ENCODE data around the gene SNRPD3.

Gene SNRPD3

DNA sequence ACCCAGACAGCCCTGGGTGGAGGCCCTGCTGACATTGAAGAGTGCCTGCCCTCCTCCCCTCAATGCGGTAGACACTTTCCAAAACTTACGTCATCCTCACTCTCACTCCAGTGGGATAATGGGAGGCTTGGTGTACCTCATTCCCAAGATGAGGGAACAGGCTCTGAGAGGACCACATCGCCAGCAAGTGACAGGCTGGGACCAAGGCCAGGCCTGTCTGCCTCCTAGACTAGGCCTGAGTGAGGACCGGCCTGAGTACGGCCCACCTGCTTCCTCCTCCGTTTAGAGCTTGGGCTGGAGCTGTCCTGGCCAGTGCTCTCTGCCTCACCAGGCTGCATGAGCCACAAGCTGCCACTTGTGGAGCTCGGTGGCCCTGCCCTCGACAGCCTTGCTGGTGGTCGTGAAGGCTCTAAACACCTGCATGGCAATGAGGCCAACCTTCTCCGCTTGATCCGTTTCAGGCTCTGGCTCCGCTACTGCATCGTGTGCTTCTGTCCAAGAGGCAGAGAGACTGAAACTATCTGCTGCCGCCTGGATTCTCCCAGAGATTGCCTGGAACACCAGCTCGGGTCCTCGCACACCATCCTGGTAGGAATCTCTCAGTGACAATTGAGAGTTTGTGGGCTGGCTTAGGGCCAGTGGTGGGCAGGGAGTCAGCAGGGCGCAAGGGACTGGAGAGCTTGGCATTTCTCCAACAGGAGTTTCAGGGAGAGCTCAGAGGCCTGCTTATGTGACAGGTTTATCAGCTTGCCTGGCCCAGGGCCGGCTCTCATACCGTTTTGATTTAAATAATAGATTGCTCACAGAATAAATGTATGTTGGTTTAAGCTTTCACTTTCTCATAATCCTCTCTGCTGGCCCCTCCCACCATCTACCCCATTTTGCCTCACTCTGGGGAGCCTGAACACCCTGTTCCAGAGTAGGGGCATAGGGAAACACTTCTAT lies 27.7 kb downstream of the SNRPD3 start:
- no peak overlapping the region for H2BK5ac ChIP-seq (ENCODE audit: low read length)
- H3K27me3 ChIP-seq (ENCODE audit: control insufficient read depth in 3 of 3, insufficient read depth in 3 of 3, low read depth in 1 of 3, low read length in 3 of 3): no peaks in the 10 kb centered on the region
- H2BK12ac ChIP-seq (ENCODE audit: low read length): no peak overlapping the region
- peaks cover 17 to 25% of the 10 kb centered on the region in 2 donors for H3K36me3 ChIP-seq (replicated peaks in 1 of 2; ENCODE audit: control insufficient read depth in 2 of 2, insufficient read depth in 2 of 2, low read length in 2 of 2)
- H3K27ac ChIP-seq (replicated peaks; ENCODE audit: low read length): no peak overlapping the region
- H3K23ac ChIP-seq (ENCODE audit: low read depth, low read length, poor library complexity): peak overlapping the region; percentile 37
- H4K8ac ChIP-seq (ENCODE audit: low read depth, low read length): no peak overlapping the region
- no peaks in the 10 kb centered on the region for H3K79me1 ChIP-seq (ENCODE audit: low read depth, low read length)
- peak overlapping the region; percentile 55 for H3K9ac ChIP-seq (ENCODE audit: low read depth, low read length, poor library complexity)
- H2AFZ ChIP-seq (ENCODE audit: low read length): no peak overlapping the region
- H3K9me3 ChIP-seq (replicated peaks in 1 of 2; ENCODE audit: control insufficient read depth in 2 of 2, insufficient read depth in 1 of 2, low read depth in 1 of 2, low read length in 2 of 2): no peaks in the 10 kb centered on the region
- no peak overlapping the region for H4K91ac ChIP-seq (ENCODE audit: low read depth, low read length, poor library complexity)
- no peak overlapping the region for H3K14ac ChIP-seq (ENCODE audit: low read length)
- H3K4me2 ChIP-seq (ENCODE audit: insufficient read depth, low read length, poor library complexity, severe bottlenecking): no peak overlapping the region
- no peak overlapping the region for H2AK5ac ChIP-seq (ENCODE audit: low read depth, low read length)
- H3K18ac ChIP-seq (ENCODE audit: low read length): no peak overlapping the region
- no peak overlapping the region for H2BK120ac ChIP-seq (ENCODE audit: low read depth, low read length)
- peak overlapping the region in 1 of 2 donors; percentile 27 for H3K4me3 ChIP-seq (ENCODE audit: low read length in 2 of 2)
- no peak for DNase-seq (ENCODE audit: low spot score)
- no peak overlapping the region for H2BK15ac ChIP-seq (ENCODE audit: low read length)
- H3K4ac ChIP-seq (ENCODE audit: low read length): no peak overlapping the region
- WGBS, 2 donors (ENCODE audit: extremely low coverage in 2 of 2, insufficient read length in 2 of 2, insufficient replicate concordance in 1 of 2): no CpG with 5 or more reads among the region's 19 CpGs
- H3K4me1 ChIP-seq (ENCODE audit: control insufficient read depth in 2 of 2, insufficient read depth in 1 of 2, low read depth in 1 of 2, low read length in 2 of 2): no peaks in the 10 kb centered on the region

DNA sequence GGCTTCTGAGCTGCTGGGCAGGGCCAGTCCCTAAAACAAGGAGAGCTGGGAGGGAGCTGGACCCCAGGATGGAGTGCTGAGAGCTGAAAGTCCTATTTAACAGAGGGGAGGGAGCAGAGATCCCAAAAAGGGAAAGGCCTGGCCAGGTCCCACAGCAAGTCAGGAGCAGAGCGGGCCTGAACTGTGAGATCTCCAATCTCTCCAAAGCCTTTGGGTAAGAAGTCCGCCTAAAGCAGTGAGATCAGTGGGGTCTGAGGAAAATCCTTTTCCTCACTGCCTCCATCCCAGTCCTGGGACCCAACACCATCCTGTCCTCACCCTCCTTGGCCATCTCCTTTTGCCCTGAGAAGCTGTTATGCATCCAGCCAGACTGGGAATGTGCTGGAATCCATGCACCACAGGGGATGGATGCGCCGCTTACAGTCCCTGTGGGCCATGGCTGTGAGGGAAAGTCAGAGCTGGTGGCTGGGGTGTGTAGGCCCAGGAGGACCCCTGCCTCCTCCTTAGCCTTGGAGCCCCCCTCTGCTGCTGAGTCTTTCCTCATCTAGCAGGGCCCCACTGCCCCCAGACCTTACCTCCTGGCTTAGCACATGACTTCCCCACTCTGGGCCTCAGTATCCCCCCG lies 28.5 kb downstream of the SNRPD3 start:
- Histone ChIP-seq H3K27ac (replicated peaks; ENCODE audit: low read length) (no peak overlapping the region), H3K4me1 (ENCODE audit: control insufficient read depth in 2 of 2, insufficient read depth in 1 of 2, low read depth in 1 of 2, low read length in 2 of 2) (no peaks in the 10 kb centered on the region)

DNA sequence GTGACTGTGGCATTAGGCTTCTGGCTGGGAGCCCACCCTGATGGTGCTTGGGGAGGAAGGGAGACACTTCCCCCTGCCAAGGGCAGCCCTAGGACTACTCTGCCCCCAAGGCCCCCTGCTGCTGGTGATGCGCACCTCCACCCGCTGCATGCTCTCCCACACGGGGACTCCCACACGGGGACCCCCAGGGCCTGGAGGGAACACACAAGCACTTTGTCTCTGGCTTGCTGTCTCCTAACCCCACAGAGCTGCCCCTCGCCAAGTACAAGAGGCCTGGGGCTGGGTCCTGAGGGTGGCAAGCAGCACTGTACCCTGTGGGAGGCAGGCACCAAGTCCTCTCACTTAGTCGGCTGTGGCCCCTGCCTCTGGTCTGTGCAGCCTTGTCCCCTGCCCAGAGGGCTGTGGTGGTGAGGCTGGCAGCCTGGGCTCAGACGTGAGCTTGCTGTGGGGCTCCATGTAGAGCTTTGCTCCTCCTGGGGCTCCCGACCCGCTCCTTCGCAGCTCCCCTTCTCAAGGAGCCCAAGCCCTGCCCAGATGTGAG lies 29.1 kb downstream of the SNRPD3 start:
- Histone ChIP-seq H3K27me3 (ENCODE audit: control insufficient read depth in 3 of 3, insufficient read depth in 3 of 3, low read depth in 1 of 3, low read length in 3 of 3) (no peaks in the 10 kb centered on the region), H2BK12ac (ENCODE audit: low read length) (no peak overlapping the region)
- WGBS, 2 donors (ENCODE audit: extremely low coverage in 2 of 2, insufficient read length in 2 of 2, insufficient replicate concordance in 1 of 2): no CpG with 5 or more reads among the region's 10 CpGs

More for the DNA sequence above, 28.5 kb downstream of the SNRPD3 start:
- no peak overlapping the region for H2BK12ac ChIP-seq (ENCODE audit: low read length)
- peaks cover 21 to 24% of the 10 kb centered on the region in 2 donors for H3K36me3 ChIP-seq (replicated peaks in 1 of 2; ENCODE audit: control insufficient read depth in 2 of 2, insufficient read depth in 2 of 2, low read length in 2 of 2)
- no peak overlapping the region for H3K23ac ChIP-seq (ENCODE audit: low read depth, low read length, poor library complexity)
- H3K4me2 ChIP-seq (ENCODE audit: insufficient read depth, low read length, poor library complexity, severe bottlenecking): no peak overlapping the region
- no peaks in the 10 kb centered on the region for H3K9me3 ChIP-seq (replicated peaks in 1 of 2; ENCODE audit: control insufficient read depth in 2 of 2, insufficient read depth in 1 of 2, low read depth in 1 of 2, low read length in 2 of 2)
- H3K4ac ChIP-seq (ENCODE audit: low read length): no peak overlapping the region
- H3K4me3 ChIP-seq (ENCODE audit: low read length in 2 of 2): no peak overlapping the region
- no peak overlapping the region for H2AFZ ChIP-seq (ENCODE audit: low read length)
- H4K91ac ChIP-seq (ENCODE audit: low read depth, low read length, poor library complexity): no peak overlapping the region
- no peak overlapping the region for H3K9ac ChIP-seq (ENCODE audit: low read depth, low read length, poor library complexity)
- no CpG with 5 or more reads among the region's 5 CpGs for WGBS, 2 donors (ENCODE audit: extremely low coverage in 2 of 2, insufficient read length in 2 of 2, insufficient replicate concordance in 1 of 2)
- no peak overlapping the region for H3K14ac ChIP-seq (ENCODE audit: low read length)
- no peak overlapping the region for H2BK5ac ChIP-seq (ENCODE audit: low read length)
- H3K27me3 ChIP-seq (ENCODE audit: control insufficient read depth in 3 of 3, insufficient read depth in 3 of 3, low read depth in 1 of 3, low read length in 3 of 3): no peaks in the 10 kb centered on the region
- no peak overlapping the region for H2BK120ac ChIP-seq (ENCODE audit: low read depth, low read length)
- no peak for DNase-seq (ENCODE audit: low spot score)
- H3K18ac ChIP-seq (ENCODE audit: low read length): peak overlapping the region; percentile 11
- H2BK15ac ChIP-seq (ENCODE audit: low read length): no peak overlapping the region
- H3K79me1 ChIP-seq (ENCODE audit: low read depth, low read length): no peaks in the 10 kb centered on the region
- H2AK5ac ChIP-seq (ENCODE audit: low read depth, low read length): no peak overlapping the region
- H4K8ac ChIP-seq (ENCODE audit: low read depth, low read length): no peak overlapping the region

DNA sequence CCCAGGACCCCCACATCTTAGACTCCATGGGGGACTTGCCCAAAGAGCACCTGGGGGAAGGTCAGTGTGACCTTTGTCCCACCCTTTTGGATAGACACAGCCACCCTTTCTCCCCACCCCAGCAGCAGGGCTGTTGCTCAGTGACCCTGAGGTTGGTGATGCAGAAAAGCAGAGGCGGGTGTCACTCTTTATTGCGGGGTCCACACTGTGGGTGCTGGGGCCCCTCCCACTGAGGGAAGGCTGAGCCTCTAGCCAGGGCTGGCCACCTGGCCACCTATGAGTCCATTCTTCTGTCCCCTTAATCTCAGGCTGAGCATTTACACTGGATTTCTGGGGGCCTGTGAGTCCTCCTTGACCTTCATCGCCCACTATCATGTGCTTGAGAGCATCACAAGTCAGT lies 29.7 kb downstream of the SNRPD3 start:
- Histone ChIP-seq H3K36me3 (replicated peaks in 1 of 2; ENCODE audit: control insufficient read depth in 2 of 2, insufficient read depth in 2 of 2, low read length in 2 of 2) (peaks cover 25 to 30% of the 10 kb centered on the region in 2 donors), H4K91ac (ENCODE audit: low read depth, low read length, poor library complexity) (no peak overlapping the region), H2BK5ac (ENCODE audit: low read length) (peak overlapping the region; percentile 29), H2BK15ac (ENCODE audit: low read length) (no peak overlapping the region), H3K14ac (ENCODE audit: low read length) (no peak overlapping the region), H3K27ac (replicated peaks; ENCODE audit: low read length) (no peak overlapping the region), H4K8ac (ENCODE audit: low read depth, low read length) (peak overlapping the region; percentile 17), H2AFZ (ENCODE audit: low read length) (no peak overlapping the region), H3K27me3 (ENCODE audit: control insufficient read depth in 3 of 3, insufficient read depth in 3 of 3, low read depth in 1 of 3, low read length in 3 of 3) (no peaks in the 10 kb centered on the region), H2AK5ac (ENCODE audit: low read depth, low read length) (no peak overlapping the region), H3K9ac (ENCODE audit: low read depth, low read length, poor library complexity) (no peak overlapping the region), H2BK120ac (ENCODE audit: low read depth, low read length) (no peak overlapping the region), H3K4me2 (ENCODE audit: insufficient read depth, low read length, poor library complexity, severe bottlenecking) (no peak overlapping the region), H3K4me3 (ENCODE audit: low read length in 2 of 2) (no peak overlapping the region), H3K18ac (ENCODE audit: low read length) (no peak overlapping the region), H3K79me1 (ENCODE audit: low read depth, low read length) (peaks cover 2% of the 10 kb centered on the region), H3K23ac (ENCODE audit: low read depth, low read length, poor library complexity) (no peak overlapping the region), H2BK12ac (ENCODE audit: low read length) (no peak overlapping the region), H3K4me1 (ENCODE audit: control insufficient read depth in 2 of 2, insufficient read depth in 1 of 2, low read depth in 1 of 2, low read length in 2 of 2) (no peaks in the 10 kb centered on the region), H3K4ac (ENCODE audit: low read length) (no peak overlapping the region), H3K9me3 (replicated peaks in 1 of 2; ENCODE audit: control insufficient read depth in 2 of 2, insufficient read depth in 1 of 2, low read depth in 1 of 2, low read length in 2 of 2) (no peaks in the 10 kb centered on the region)
- no peak for DNase-seq (ENCODE audit: low spot score)
- no CpG with 5 or more reads among the region's 3 CpGs for WGBS, 2 donors (ENCODE audit: extremely low coverage in 2 of 2, insufficient read length in 2 of 2, insufficient replicate concordance in 1 of 2)

More for the DNA sequence above, 29.1 kb downstream of the SNRPD3 start:
- peaks cover 2% of the 10 kb centered on the region for H3K79me1 ChIP-seq (ENCODE audit: low read depth, low read length)
- H3K4ac ChIP-seq (ENCODE audit: low read length): no peak overlapping the region
- no peak overlapping the region for H2BK120ac ChIP-seq (ENCODE audit: low read depth, low read length)
- no peak overlapping the region for H2BK15ac ChIP-seq (ENCODE audit: low read length)
- no peak overlapping the region for H3K4me2 ChIP-seq (ENCODE audit: insufficient read depth, low read length, poor library complexity, severe bottlenecking)
- no peak overlapping the region for H3K14ac ChIP-seq (ENCODE audit: low read length)
- H3K4me3 ChIP-seq (ENCODE audit: low read length in 2 of 2): no peak overlapping the region
- no peak overlapping the region for H3K27ac ChIP-seq (replicated peaks; ENCODE audit: low read length)
- DNase-seq (ENCODE audit: low spot score): no peak
- no peak overlapping the region for H3K23ac ChIP-seq (ENCODE audit: low read depth, low read length, poor library complexity)
- H3K9me3 ChIP-seq (replicated peaks in 1 of 2; ENCODE audit: control insufficient read depth in 2 of 2, insufficient read depth in 1 of 2, low read depth in 1 of 2, low read length in 2 of 2): no peaks in the 10 kb centered on the region
- no peak overlapping the region for H2BK5ac ChIP-seq (ENCODE audit: low read length)
- H4K91ac ChIP-seq (ENCODE audit: low read depth, low read length, poor library complexity): no peak overlapping the region
- no peak overlapping the region for H4K8ac ChIP-seq (ENCODE audit: low read depth, low read length)
- H2AFZ ChIP-seq (ENCODE audit: low read length): no peak overlapping the region
- peaks cover 25 to 30% of the 10 kb centered on the region in 2 donors for H3K36me3 ChIP-seq (replicated peaks in 1 of 2; ENCODE audit: control insufficient read depth in 2 of 2, insufficient read depth in 2 of 2, low read length in 2 of 2)
- no peaks in the 10 kb centered on the region for H3K4me1 ChIP-seq (ENCODE audit: control insufficient read depth in 2 of 2, insufficient read depth in 1 of 2, low read depth in 1 of 2, low read length in 2 of 2)
- H3K9ac ChIP-seq (ENCODE audit: low read depth, low read length, poor library complexity): no peak overlapping the region
- no peak overlapping the region for H2AK5ac ChIP-seq (ENCODE audit: low read depth, low read length)
- H3K18ac ChIP-seq (ENCODE audit: low read length): peak overlapping the region; percentile 48
